DND-41 (cell line): ENCODE results near the gene KSR1.

Source experiments
- CTCF ChIP-seq: IDR thresholded peaks from 2 replicates; pipeline ENCODE4 v1.5.1; 2012; ENCODE audit warnings: borderline replicate concordance, low read length, moderate library complexity, mild to moderate bottlenecking; ENCODE audit not compliant: poor library complexity, severe bottlenecking; ENCODE audit errors: extremely low read depth
- EZH2 ChIP-seq: IDR thresholded peaks from 3 replicates; pipeline ENCODE4 v1.6.1; 2012; ENCODE audit warnings: borderline replicate concordance, low read depth, mild to moderate bottlenecking, moderate library complexity, low read length, inconsistent platforms; ENCODE audit not compliant: severe bottlenecking

DNA sequence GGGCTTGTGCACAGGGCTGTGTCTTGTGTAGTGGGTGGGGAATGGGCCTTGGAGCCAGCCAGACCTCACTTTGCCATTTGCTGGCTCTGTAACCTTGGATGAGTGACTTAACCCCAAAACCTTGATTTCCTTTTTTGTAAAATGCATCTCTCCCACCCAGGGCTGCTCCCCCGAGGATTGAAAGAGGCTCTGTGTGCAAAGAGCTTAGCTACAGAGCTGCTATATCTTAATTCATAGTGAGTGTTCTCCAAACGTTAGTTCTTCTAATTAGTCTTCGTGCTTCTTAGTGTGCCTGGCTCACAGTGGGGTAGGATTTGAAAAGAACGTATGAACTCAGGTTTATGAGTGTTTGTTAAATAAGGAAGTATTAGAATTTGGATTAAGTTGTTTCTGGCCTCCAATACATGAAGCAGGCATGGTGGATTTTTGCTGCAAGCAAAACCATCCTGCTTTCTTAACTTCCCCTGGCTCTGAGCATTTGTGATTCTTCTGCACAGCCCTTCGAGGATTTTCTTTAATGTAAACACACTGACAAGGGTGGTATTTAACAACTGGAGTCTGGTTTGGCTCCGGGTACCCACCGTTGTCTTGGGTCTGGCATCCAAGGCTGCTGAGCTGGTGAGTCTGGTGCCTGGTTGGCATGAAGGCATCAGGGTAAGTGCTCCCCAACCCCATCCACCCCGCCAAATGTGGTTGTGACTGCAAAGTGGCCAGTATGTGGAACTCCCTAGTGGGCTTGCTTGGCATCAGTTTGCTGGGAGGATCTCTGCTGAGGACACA, 29.7 kb downstream of the KSR1 start:
- TF ChIP-seq EZH2 (no peak), CTCF (no peak)
